Skeletal muscle satellite cell (primary cell): ENCODE data around the gene ETV2.
"Not testable (repeated sequence)": the region's sequence is repeated elsewhere in the genome, so short reads cannot be mapped to it uniquely, and the experiment has no call there.

Source experiments
- H3K27me3 ChIP-seq: 2 replicates; pipeline ENCODE4 v1.7.0; 2013; ENCODE audit warnings: low read length; ENCODE audit not compliant: control insufficient read depth, insufficient read depth
- H3K36me3 ChIP-seq: 2 replicates; pipeline ENCODE4 v1.7.0; 2013; ENCODE audit warnings: mild to moderate bottlenecking, control low read depth, low read length; ENCODE audit not compliant: insufficient read depth
- H3K4me1 ChIP-seq: 2 replicates; pipeline ENCODE4 v1.7.0; 2013; ENCODE audit warnings: low read length; ENCODE audit not compliant: control insufficient read depth, insufficient read depth
- H3K4me2 ChIP-seq: 2 replicates; pipeline ENCODE4 v1.7.0; 2013; ENCODE audit warnings: mild to moderate bottlenecking, low read length
- H3K4me3 ChIP-seq: 2 replicates; pipeline ENCODE4 v1.7.0; 2013; ENCODE audit warnings: low read length
- H3K9ac ChIP-seq: 2 replicates; pipeline ENCODE4 v1.7.0; 2013; ENCODE audit warnings: mild to moderate bottlenecking, low read depth, low read length, moderate library complexity
- H3K9me3 ChIP-seq: replicated peaks from 2 replicates; pipeline ENCODE4 v1.7.0; 2013; ENCODE audit warnings: mild to moderate bottlenecking, control low read depth, low read length

Gene ETV2

DNA sequence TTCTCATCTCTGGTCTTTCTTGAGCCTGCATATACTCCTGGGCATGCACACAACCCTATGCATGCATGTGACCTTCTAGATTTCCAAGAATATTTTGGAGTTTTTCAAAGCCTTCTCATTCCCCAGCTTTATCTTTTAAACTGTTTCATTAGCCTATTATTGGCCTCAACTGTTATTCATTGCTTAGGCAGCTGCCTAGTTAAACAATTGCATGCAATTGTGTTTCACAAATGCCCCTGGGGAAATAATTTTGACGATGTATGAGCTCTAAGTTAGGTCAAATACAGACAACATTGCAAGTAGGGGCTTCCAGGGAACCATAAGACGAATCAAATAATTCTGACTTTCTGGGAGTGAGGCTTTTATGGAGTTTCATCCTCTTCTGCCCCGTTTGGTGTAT lies 22.4 kb downstream of the ETV2 start:
- no peak overlapping the region for H3K9ac ChIP-seq
- no peaks in the 10 kb centered on the region for H3K9me3 ChIP-seq
- no peaks in the 10 kb centered on the region for H3K36me3 ChIP-seq
- H3K4me3 ChIP-seq, result no peak overlapping the region
- peaks cover 4% of the 10 kb centered on the region for H3K27me3 ChIP-seq
- no peak overlapping the region for H3K4me2 ChIP-seq
- no peaks in the 10 kb centered on the region for H3K4me1 ChIP-seq

DNA sequence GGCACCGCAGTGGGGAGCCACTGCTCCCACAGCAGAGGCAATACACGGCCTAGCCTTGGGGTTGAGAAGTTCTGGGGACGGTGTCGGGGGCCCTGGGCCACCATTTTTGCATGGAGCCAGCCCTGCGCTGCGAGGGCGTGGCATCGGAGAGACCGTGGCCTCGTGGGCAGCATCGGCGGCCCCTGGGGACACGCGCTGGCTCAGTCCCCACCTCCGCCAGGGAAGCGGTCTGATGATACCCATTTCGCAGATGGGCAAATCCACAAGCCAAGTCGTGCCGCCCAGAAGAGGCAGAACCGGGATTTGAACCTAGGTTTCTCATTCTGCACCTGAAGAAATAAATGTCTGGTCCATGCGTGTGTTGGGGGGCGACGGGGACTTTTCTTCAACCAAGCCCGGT lies 23.6 kb downstream of the ETV2 start:
- peaks cover 9% of the 10 kb centered on the region for H3K27me3 ChIP-seq
- H3K9me3 ChIP-seq, result no peaks in the 10 kb centered on the region
- no peaks in the 10 kb centered on the region for H3K4me1 ChIP-seq
- no peak overlapping the region for H3K4me2 ChIP-seq
- no peaks in the 10 kb centered on the region for H3K36me3 ChIP-seq
- no peak overlapping the region for H3K9ac ChIP-seq
- no peak overlapping the region for H3K4me3 ChIP-seq

DNA sequence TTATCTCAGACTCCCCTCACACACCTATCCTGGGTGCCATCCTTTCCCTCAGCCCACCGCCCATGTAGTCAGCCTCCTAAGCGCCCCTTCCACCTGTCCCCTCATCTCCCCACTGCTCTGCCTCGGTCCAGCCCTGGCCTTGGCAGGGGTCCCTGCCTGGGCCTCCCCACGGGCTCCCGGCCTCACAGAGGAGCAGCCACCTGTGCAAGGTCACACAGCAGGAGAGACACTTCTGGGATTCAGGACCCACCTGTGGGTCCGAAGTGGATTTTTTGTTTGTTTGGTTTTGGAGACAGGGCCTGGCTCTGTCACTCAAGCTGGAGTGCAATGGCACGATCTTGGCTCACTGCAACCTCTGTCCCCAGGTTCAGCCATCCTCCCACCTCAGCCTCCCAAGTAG lies 24.1 kb downstream of the ETV2 start:
- H3K9ac ChIP-seq, result no peak overlapping the region
- H3K36me3 ChIP-seq, result no peaks in the 10 kb centered on the region
- H3K4me1 ChIP-seq, result no peaks in the 10 kb centered on the region
- H3K4me2 ChIP-seq, result no peak overlapping the region
- no peak overlapping the region for H3K4me3 ChIP-seq
- H3K9me3 ChIP-seq, result no peaks in the 10 kb centered on the region
- H3K27me3 ChIP-seq, result peaks cover 9% of the 10 kb centered on the region

DNA sequence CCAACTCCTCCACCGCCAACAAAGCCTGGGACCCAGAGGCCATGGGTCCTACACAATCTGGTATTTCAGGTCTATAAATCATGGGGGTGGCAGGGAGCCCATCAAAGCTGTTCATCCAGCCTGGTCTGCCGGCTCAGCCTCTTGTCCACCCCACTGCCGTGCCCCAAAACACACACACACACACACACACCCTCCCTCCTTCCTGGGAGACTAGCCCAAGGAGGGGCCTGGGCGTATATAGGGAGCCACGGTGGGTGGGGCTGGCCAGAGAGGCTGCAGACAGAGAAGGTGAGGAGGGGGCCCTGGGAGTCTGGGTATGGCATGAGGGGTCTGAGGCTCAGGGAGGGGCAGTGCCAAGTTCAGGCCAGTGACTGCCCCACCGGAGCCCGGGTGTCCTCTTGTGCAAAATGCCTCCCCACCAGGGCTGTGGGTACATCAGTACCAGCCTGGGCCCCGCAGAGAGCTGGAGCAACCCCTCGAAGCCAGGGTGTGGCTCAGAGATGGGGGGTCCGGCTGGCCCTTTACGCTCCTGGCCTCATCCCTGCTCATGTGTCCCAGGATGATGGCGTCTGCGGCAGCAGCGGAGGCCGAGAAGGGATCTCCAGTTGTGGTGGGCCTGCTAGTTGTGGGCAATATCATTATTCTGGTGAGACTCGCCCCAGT lies 24.8 kb downstream of the ETV2 start, which contains the start of gene UPK1A:
Gene UPK1A (plus strand): TSS at position 267 of the 663 bp plus-strand sequence. CDS start 296 bp downstream, at position 563.
- Histone ChIP-seq H3K4me3 (no peak within 1 kb of the TSS), H3K4me1 (no peaks in the 10 kb centered on the region), H3K9ac (no peak within 1 kb of the TSS), H3K4me2 (no peak within 1 kb of the TSS), H3K36me3 (no peaks in the 10 kb centered on the region), H3K27me3 (peaks cover 9% of the 10 kb centered on the region), H3K9me3 (no peaks in the 10 kb centered on the region)

DNA sequence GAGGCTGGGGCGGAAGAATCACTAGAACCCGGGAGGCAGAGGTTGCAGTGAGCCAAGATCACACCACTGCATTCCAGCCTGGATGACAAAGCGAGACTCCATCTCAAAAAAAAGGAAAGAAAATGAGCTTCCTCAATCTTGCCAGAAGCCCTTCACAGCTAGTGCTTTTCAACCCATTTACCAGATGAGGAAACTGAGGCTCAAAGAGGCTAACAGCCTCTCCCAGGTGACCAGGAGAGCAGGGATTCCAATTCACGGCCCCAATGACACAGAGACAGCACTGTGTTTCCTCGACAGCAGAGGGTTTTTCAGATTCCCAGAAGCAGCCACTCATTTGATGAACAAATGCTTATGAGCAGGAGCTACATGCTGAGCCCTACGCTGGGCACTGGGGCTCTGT lies 28.0 kb downstream of the ETV2 start:
- H3K9ac ChIP-seq, result no peak overlapping the region
- H3K4me1 ChIP-seq, result peaks cover 4% of the 10 kb centered on the region
- H3K4me3 ChIP-seq, result no peak overlapping the region
- no peak overlapping the region for H3K4me2 ChIP-seq
- H3K9me3 ChIP-seq, result no peaks in the 10 kb centered on the region
- H3K36me3 ChIP-seq, result no peaks in the 10 kb centered on the region
- H3K27me3 ChIP-seq, result peaks cover 15% of the 10 kb centered on the region

DNA sequence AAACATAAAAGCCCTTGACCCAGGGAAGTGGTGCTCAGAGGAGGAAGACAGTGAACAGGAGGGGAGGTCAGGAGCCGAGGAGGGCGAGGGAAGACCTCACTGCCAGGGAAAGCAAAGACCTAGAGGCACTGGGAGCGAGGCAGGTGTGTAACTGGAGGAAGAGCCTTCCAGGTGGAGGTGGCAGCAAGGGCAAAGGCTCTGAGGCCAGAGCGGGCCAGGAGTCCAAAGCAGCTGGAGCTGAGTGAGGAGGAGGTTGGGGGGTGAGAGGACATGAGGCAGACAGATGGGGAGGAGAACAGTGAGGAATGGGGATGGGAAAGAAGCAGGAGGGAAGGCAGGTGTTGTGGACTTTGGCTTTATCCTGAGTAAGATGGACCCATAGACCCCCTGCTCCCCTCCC lies 28.4 kb downstream of the ETV2 start:
- Histone ChIP-seq H3K4me1 (peaks cover 4% of the 10 kb centered on the region), H3K9me3 (no peaks in the 10 kb centered on the region), H3K4me2 (no peak overlapping the region), H3K4me3 (no peak overlapping the region), H3K27me3 (peaks cover 15% of the 10 kb centered on the region), H3K36me3 (no peaks in the 10 kb centered on the region), H3K9ac (no peak overlapping the region)

DNA sequence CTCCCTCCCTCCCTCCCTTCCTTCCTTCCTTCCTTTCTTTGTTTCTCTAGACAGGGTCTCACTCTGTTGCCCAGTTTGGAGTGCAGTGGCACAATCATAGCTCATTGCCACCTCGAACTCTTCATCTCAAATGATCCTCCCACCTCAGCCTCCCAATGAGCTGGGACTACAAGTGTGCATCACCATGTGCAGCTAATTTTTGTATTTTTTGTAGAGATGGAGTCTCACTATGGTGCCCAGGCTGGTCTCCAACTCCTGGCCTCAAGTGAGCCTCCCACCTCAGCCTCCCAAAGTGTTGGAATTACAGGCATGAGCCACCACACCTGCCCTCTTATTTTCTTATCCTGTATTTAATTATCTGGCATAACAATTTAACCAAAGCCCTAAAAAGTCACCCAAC lies 29.1 kb downstream of the ETV2 start:
- Histone ChIP-seq H3K4me2 (no peak overlapping the region), H3K27me3 (peaks cover 17% of the 10 kb centered on the region), H3K9ac (no peak overlapping the region), H3K4me1 (peaks cover 4% of the 10 kb centered on the region), H3K36me3 (no peaks in the 10 kb centered on the region), H3K9me3 (no peaks in the 10 kb centered on the region), H3K4me3 (no peak overlapping the region)

DNA sequence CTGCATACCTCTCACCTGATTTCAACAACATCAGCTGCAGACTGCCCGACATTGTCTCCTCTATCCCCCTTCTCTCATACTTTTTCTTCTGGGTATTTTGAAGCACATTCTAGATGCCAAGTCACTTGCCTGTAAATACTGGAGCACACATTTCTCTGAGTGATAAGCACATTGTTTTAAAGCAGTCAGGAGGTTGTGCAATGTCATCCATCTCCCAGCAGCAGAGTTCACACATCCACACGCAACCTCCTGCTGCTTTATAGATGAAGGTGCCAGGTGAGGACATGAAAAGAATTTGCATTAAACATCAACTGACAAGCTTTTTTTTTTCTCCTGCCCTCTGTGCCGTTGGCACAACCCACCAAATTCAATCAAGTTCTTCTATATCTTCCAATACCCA lies 30.3 kb downstream of the ETV2 start:
- Histone ChIP-seq H3K4me1 (peaks cover 4% of the 10 kb centered on the region), H3K4me2 (no peak overlapping the region)

DNA sequence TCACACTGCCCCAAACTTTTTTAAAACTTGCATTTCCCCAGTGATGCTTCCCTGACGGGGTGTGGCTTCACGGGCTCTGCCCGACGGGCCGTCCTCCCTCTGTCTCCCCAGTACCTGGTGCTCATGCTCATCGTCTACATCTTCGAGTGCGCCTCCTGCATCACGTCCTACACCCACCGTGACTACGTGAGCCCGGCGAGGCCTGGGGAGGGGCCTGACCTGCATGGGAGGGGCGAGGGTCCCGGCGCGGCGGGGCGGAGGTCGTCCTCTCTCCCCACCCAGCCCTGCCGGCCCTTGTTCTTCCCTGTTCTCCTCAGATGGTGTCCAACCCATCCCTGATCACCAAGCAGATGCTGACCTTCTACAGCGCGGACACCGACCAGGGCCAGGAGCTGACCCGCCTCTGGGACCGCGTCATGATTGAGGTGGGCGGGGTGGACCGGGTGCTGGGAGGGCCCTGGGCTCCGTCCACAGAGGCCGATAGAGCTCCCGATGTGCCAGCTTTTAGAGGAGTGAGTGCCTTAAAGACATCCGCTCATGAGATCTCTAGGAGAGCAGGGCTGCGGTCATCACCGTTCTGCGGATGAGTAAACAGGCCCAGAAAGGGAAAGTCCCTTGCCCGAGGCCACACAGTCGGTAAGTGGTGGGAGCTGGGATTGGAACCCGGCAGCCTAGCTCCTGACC lies 31.7 kb downstream of the ETV2 start:
- Histone ChIP-seq H3K4me3 (peak overlapping the region; percentile 65), H3K4me1 (peaks cover 4% of the 10 kb centered on the region), H3K9me3 (no peaks in the 10 kb centered on the region), H3K9ac (no peak overlapping the region), H3K36me3 (no peaks in the 10 kb centered on the region), H3K27me3 (peaks cover 18% of the 10 kb centered on the region), H3K4me2 (peak overlapping the region; percentile 78)

More for the DNA sequence above, 30.3 kb downstream of the ETV2 start:
- H3K4me3 ChIP-seq, result no peak overlapping the region
- no peaks in the 10 kb centered on the region for H3K36me3 ChIP-seq
- H3K9me3 ChIP-seq, result no peaks in the 10 kb centered on the region
- H3K27me3 ChIP-seq, result peaks cover 20% of the 10 kb centered on the region
- no peak overlapping the region for H3K9ac ChIP-seq

DNA sequence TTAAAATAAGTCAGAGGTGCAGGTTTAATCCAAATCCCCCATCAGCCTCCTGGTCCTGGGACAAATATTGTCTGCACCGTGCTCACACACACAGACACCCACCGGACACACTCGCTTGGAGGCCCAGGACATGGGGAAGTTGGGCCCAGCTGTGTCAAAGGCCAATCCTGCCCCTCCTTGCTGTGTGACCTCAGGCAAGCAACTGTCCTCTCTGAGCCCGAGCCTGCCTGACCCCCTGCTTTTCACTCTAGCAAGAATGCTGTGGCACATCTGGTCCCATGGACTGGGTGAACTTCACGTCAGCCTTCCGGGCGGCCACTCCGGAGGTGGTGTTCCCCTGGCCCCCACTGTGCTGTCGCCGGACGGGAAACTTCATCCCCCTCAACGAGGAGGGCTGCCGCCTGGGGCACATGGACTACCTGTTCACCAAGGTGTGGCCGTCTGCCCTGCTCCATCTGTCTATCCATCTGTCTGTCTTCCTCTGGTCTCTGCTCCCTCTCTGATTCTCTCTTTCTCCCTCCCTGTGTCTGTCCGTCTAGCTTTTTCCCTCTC lies 34.1 kb downstream of the ETV2 start:
- H3K36me3 ChIP-seq, result no peaks in the 10 kb centered on the region
- H3K27me3 ChIP-seq, result peaks cover 11% of the 10 kb centered on the region
- H3K4me1 ChIP-seq, result peaks cover 4% of the 10 kb centered on the region
- H3K9ac ChIP-seq, result no peak overlapping the region
- no peak overlapping the region for H3K4me2 ChIP-seq
- no peak overlapping the region for H3K4me3 ChIP-seq
- H3K9me3 ChIP-seq, result no peaks in the 10 kb centered on the region

DNA sequence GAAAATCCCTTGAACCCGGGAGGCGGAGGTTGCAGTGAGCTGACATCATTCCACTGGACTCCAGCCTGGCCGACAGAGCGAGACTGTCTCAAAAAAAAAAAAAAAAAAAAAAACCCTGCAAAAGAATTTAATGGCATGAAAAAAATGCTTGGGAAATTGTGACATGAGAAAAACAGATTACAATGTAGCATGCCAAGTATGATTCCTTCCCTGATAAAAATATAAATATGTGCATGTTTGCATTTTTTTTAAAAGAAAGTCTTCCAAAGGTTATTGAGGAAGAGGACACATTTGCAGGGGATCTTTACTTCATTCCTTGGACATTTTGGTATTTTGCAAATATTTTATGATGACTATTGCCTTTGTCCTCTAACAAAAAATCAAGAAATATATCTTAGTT lies 48.3 kb downstream of the ETV2 start:
- Histone ChIP-seq H3K4me1 (no peaks in the 10 kb centered on the region), H3K4me2 (no peak overlapping the region), H3K9me3 (no peaks in the 10 kb centered on the region), H3K36me3 (no peaks in the 10 kb centered on the region), H3K9ac (no peak overlapping the region), H3K4me3 (no peak overlapping the region), H3K27me3 (no peaks in the 10 kb centered on the region)

DNA sequence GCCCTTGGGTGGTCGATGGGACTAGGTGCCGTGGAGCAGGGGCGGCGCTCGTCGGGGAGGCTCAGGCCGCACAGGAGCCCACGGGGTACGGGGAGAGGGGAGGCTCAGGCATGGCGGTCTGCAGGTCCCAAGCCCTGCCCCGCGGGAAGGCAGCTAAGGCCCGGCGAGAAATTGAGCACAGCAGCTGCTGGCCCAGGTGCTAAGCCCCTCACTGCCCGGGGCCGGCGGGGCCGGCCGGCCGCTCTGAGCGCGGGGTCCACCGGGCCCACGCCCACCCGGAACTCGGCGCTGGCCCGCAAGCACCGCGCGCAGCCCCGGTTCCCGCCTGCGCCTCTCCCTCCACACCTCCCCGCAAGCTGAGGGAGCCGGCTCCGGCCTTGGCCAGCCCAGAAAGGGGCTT lies 49.6 kb downstream of the ETV2 start:
- H3K27me3 ChIP-seq, H3K9me3 ChIP-seq, H3K36me3 ChIP-seq, H3K4me1 ChIP-seq, H3K9ac ChIP-seq, H3K4me3 ChIP-seq, H3K4me2 ChIP-seq: not testable (repeated sequence)
